ENCODE results near the gene RIN1.

Gene RIN1

GRCh38 chr11:66294626-66295620 lies 41.3 kb downstream of the RIN1 start:
- DNase-seq (ENCODE audit: low read depth, low spot score), result no peak

GRCh38 chr11:66293777-66294625 lies 42.2 kb downstream of the RIN1 start:
- no peak for DNase-seq (ENCODE audit: low read depth, low spot score)

- DNase-seq (ENCODE audit: low read depth, low spot score), result no peak
These were observed 42.9 kb downstream of the RIN1 start for GRCh38 chr11:66293352-66293751.

- DNase-seq (ENCODE audit: low read depth, low spot score), result no peak
These were observed 43.5 kb downstream of the RIN1 start for GRCh38 chr11:66292543-66293332.

GRCh38 chr11:66291706-66292542 lies 44.3 kb downstream of the RIN1 start, which contains the start of gene TMEM151A:
Gene TMEM151A (plus strand): TSS chr11:66291894. CDS start chr11:66292014, 120 bp downstream.
- no peak for DNase-seq (ENCODE audit: low read depth, low spot score)

GRCh38 chr11:66291303-66291705 lies 44.9 kb downstream of the RIN1 start:
- DNase-seq (ENCODE audit: low read depth, low spot score), result no peak

- DNase-seq (ENCODE audit: low read depth, low spot score), result no peak
These were observed 46.0 kb downstream of the RIN1 start for GRCh38 chr11:66290330-66290621.

GRCh38 chr11:66289548-66290329 lies 46.5 kb downstream of the RIN1 start:
- DNase-seq (ENCODE audit: low read depth, low spot score), result no peak

GRCh38 chr11:66288671-66289547 lies 47.3 kb downstream of the RIN1 start, which contains the start of gene YIF1A:
Gene YIF1A (minus strand): TSS chr11:66289143. CDS start chr11:66288985, 158 bp downstream.
- DNase-seq (ENCODE audit: low read depth, low spot score), result peak; percentile 100

- no peak for DNase-seq (ENCODE audit: low read depth, low spot score)
These were observed 48.2 kb downstream of the RIN1 start for GRCh38 chr11:66287889-66288670.

GRCh38 chr11:66287211-66287888 lies 48.9 kb downstream of the RIN1 start:
- no peak for DNase-seq (ENCODE audit: low read depth, low spot score)

- DNase-seq (ENCODE audit: low read depth, low spot score), result no peak
These were observed 49.5 kb downstream of the RIN1 start for GRCh38 chr11:66286699-66287098.

GRCh38 chr11:66285250-66285947 lies 50.8 kb downstream of the RIN1 start:
- DNase-seq (ENCODE audit: low read depth, low spot score), result no peak

GRCh38 chr11:66284526-66285078 lies 51.6 kb downstream of the RIN1 start:
- no peak for DNase-seq (ENCODE audit: low read depth, low spot score)

GRCh38 chr11:66283461-66284105 lies 52.7 kb downstream of the RIN1 start:
- DNase-seq (ENCODE audit: low read depth, low spot score), result no peak

All from ELF-1 (cell line).